ENCODE results near the gene MOSMO.

GRCh38 chr16:21996923-21997696, 10.8 kb upstream of the MOSMO start:
- TF ChIP-seq ZNF274 (IDR thresholded peaks at IDR 0.05; ENCODE audit: low read depth, low read length) (no peak), YY1 (IDR thresholded peaks at IDR 0.05; ENCODE audit: insufficient read depth, insufficient read length) (no peak), SUZ12 (IDR thresholded peaks at IDR 0.05; ENCODE audit: extremely low read depth, insufficient read depth, insufficient read length) (no peak)
